HepG2 (cell line): ENCODE results near the gene RXFP1. TPM values are rescaled to one million over a fixed set of nuclear protein-coding genes. Genes with fewer than 3 reads are reported as not detected.
A peak's percentile ranks its signal among the peaks of the same experiment; 100 is the strongest.

Source experiments
- ATRX ChIP-seq: sonication (generic); formaldehyde crosslinking; IDR thresholded peaks from 2 replicates; pipeline ENCODE4 v1.4.0; 2020; ENCODE audit warnings: missing genetic modification reagents, borderline replicate concordance
- HDAC2 ChIP-seq: sonication (generic); formaldehyde crosslinking; IDR thresholded peaks from 2 replicates; pipeline ENCODE4 v1.4.0; 2020; ENCODE audit warnings: missing genetic modification reagents
- HMG20A ChIP-seq: IDR thresholded peaks from 2 replicates; pipeline ENCODE4 v1.6.1; 2016; ENCODE audit warnings: borderline replicate concordance
- KAT7 ChIP-seq: IDR thresholded peaks from 2 replicates; pipeline ENCODE4 v1.6.1; 2018; ENCODE audit warnings: borderline replicate concordance, missing compliant biosample characterization
- PCBP1 ChIP-seq: fragments of 200-400 bp; formaldehyde crosslinking; IDR thresholded peaks from 2 replicates; pipeline ENCODE4 v1.6.1; 2017; ENCODE audit warnings: mild to moderate bottlenecking, low read depth, low read length, borderline replicate concordance
- SRSF9 ChIP-seq: fragments of 200-400 bp; formaldehyde crosslinking; IDR thresholded peaks from 2 replicates; pipeline ENCODE4 v1.6.1; 2018; ENCODE audit warnings: borderline replicate concordance, mild to moderate bottlenecking, low read depth, low read length; ENCODE audit not compliant: insufficient read depth, poor library complexity, severe bottlenecking
- ZBTB7B ChIP-seq: sonication (generic); formaldehyde crosslinking; IDR thresholded peaks from 2 replicates; pipeline ENCODE4 v1.4.0; 2020; ENCODE audit warnings: missing genetic modification reagents
- ZKSCAN5 ChIP-seq: sonication (generic); formaldehyde crosslinking; IDR thresholded peaks from 2 replicates; pipeline ENCODE4 v1.5.1; 2020; ENCODE audit warnings: mild to moderate bottlenecking, missing genetic modification reagents
- polyA plus RNA-seq, 8 experiments: library from polyadenylated mRNA; depleted of rRNA in 3 of 8; stranded (reverse) in 7 of 8; unstranded in 1 of 8; fragments of >200 nt; fragmentation: Illumina TruSeq in 4 of 8; extraction: Trizol in 4 of 8; gene quantifications; 2 replicates each; pipeline versions ENCODE4 v1.2.1 to v1.2.3, GENCODE V29; 2011 to 2016; ENCODE audit warnings: low read depth in 4 of 8, missing spikeins in 1 of 8, mixed read lengths in 1 of 8; ENCODE audit not compliant: insufficient read depth in 1 of 8
- total RNA-seq, 5 experiments: library from RNA; depleted of rRNA; stranded (reverse); fragments of >200 nt; fragmentation: Illumina TruSeq; extraction: Trizol; gene quantifications; 2 replicates each; pipeline ENCODE4 v1.2.3, GENCODE V29; 2016; ENCODE audit warnings: low read depth in 1 of 5
- TF ChIP-seq, protein P1 (sequence below): sonication (generic); formaldehyde crosslinking; IDR thresholded peaks from 2 replicates; pipeline ENCODE4 v1.4.0; 2020; ENCODE audit warnings: missing genetic modification reagents
- TF ChIP-seq, protein P2 (sequence below): sonication (generic); formaldehyde crosslinking; IDR thresholded peaks from 2 replicates; pipeline ENCODE4 v1.5.1; 2020; ENCODE audit warnings: mild to moderate bottlenecking, moderate library complexity, missing genetic modification reagents
- TF ChIP-seq, protein P3 (sequence below): sonication (generic); formaldehyde crosslinking; IDR thresholded peaks from 2 replicates; pipeline ENCODE4 v1.8.1; 2023; ENCODE audit warnings: mild to moderate bottlenecking, missing genetic modification reagents
- TF ChIP-seq, protein P4 (sequence below): sonication (generic); formaldehyde crosslinking; IDR thresholded peaks from 2 replicates; pipeline ENCODE4 v1.9.0; 2022; ENCODE audit warnings: missing genetic modification reagents, mild to moderate bottlenecking, borderline replicate concordance
- TF ChIP-seq, protein P5 (sequence below): sonication (generic); formaldehyde crosslinking; IDR thresholded peaks from 2 replicates; pipeline ENCODE4 v1.9.0; 2021; ENCODE audit warnings: missing genetic modification reagents, borderline replicate concordance
- TF ChIP-seq, protein P6 (sequence below): IDR thresholded peaks from 2 replicates; pipeline ENCODE4 v1.6.1; 2012; ENCODE audit warnings: low read length, improper control_type of control experiment

The RXFP1 gene
- total and polyA plus RNA-seq, 2 of the 13 experiments (the other 11 are each of a cell fraction or from before 2014, with no cell fraction given) = not detected

DNA sequence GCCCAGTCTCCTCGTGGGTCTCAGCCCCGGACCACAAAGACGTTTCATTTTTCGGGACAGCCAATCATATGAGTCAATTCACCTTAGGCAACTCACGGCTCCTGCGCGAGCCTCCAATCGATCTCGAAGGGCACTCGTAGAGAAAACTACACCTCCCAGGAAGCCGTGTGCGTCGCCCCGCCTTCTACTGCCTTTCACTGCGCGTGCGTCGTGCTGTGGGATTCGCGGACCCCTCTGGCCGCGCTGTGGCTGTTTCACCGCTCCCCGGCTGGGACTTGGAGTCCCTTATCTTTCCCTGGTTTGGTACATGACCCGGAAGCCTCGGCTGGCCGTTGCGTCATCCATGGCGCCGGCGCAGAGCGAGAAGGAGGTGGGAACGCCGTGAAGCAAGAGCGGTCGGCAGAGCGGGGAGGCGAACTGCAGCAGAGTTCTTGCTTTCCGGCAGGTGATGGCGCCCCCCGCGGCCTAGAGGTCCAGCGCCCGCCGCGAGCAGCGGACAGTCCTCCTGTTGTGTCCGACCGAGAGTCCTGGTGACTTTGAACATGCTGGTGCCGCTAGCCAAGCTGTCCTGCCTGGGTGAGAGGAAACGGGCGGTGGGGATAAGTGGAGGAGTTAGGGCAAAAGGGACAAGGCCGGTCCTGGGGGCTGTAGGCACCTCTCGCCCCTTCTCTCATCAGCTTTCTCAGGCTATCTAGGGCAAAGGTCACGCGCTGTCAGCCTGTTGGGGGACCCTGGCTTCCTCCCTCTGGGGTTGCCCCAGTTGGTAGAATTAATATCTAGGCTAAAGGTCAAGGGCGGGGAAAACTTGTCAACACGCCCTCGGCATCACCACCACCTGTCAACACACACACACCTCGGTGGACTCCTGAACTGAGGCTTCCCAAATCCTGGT, 150.5 kb downstream of the RXFP1 start, which contains the start of gene ETFDH (continued):
- TF ChIP-seq, protein P1, sequence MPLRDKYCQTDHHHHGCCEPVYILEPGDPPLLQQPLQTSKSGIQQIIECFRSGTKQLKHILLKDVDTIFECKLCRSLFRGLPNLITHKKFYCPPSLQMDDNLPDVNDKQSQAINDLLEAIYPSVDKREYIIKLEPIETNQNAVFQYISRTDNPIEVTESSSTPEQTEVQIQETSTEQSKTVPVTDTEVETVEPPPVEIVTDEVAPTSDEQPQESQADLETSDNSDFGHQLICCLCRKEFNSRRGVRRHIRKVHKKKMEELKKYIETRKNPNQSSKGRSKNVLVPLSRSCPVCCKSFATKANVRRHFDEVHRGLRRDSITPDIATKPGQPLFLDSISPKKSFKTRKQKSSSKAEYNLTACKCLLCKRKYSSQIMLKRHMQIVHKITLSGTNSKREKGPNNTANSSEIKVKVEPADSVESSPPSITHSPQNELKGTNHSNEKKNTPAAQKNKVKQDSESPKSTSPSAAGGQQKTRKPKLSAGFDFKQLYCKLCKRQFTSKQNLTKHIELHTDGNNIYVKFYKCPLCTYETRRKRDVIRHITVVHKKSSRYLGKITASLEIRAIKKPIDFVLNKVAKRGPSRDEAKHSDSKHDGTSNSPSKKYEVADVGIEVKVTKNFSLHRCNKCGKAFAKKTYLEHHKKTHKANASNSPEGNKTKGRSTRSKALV (CRISPR knock-in tag) = peak; percentile 58; the same call in 1 of the 2 replicates
- no peak for TF ChIP-seq SRSF9
- TF ChIP-seq, protein P2, sequence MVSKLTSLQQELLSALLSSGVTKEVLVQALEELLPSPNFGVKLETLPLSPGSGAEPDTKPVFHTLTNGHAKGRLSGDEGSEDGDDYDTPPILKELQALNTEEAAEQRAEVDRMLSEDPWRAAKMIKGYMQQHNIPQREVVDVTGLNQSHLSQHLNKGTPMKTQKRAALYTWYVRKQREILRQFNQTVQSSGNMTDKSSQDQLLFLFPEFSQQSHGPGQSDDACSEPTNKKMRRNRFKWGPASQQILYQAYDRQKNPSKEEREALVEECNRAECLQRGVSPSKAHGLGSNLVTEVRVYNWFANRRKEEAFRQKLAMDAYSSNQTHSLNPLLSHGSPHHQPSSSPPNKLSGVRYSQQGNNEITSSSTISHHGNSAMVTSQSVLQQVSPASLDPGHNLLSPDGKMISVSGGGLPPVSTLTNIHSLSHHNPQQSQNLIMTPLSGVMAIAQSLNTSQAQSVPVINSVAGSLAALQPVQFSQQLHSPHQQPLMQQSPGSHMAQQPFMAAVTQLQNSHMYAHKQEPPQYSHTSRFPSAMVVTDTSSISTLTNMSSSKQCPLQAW (CRISPR knock-in tag) = peak; percentile 86
- no peak for TF ChIP-seq PCBP1
- TF ChIP-seq HMG20A (CRISPR knock-in tag) = no peak; the same call in 1 of the 2 replicates
- no peak for TF ChIP-seq ATRX (CRISPR knock-in tag)
- TF ChIP-seq, protein P3, sequence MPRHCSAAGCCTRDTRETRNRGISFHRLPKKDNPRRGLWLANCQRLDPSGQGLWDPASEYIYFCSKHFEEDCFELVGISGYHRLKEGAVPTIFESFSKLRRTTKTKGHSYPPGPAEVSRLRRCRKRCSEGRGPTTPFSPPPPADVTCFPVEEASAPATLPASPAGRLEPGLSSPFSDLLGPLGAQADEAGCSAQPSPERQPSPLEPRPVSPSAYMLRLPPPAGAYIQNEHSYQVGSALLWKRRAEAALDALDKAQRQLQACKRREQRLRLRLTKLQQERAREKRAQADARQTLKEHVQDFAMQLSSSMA (CRISPR knock-in tag) = no peak
- TF ChIP-seq, protein P4, sequence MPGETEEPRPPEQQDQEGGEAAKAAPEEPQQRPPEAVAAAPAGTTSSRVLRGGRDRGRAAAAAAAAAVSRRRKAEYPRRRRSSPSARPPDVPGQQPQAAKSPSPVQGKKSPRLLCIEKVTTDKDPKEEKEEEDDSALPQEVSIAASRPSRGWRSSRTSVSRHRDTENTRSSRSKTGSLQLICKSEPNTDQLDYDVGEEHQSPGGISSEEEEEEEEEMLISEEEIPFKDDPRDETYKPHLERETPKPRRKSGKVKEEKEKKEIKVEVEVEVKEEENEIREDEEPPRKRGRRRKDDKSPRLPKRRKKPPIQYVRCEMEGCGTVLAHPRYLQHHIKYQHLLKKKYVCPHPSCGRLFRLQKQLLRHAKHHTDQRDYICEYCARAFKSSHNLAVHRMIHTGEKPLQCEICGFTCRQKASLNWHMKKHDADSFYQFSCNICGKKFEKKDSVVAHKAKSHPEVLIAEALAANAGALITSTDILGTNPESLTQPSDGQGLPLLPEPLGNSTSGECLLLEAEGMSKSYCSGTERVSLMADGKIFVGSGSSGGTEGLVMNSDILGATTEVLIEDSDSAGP = peak; percentile 94
- peak; percentile 75 for TF ChIP-seq KAT7 (CRISPR knock-in tag)
- TF ChIP-seq HDAC2 (CRISPR knock-in tag) = peak; percentile 85
- peak; percentile 80 for TF ChIP-seq ZBTB7B (CRISPR knock-in tag)
- 0 out of 2 replicates have a peak, but pooled peaks have one; percentile 57 for TF ChIP-seq ZKSCAN5 (CRISPR knock-in tag)
- TF ChIP-seq, protein P5, sequence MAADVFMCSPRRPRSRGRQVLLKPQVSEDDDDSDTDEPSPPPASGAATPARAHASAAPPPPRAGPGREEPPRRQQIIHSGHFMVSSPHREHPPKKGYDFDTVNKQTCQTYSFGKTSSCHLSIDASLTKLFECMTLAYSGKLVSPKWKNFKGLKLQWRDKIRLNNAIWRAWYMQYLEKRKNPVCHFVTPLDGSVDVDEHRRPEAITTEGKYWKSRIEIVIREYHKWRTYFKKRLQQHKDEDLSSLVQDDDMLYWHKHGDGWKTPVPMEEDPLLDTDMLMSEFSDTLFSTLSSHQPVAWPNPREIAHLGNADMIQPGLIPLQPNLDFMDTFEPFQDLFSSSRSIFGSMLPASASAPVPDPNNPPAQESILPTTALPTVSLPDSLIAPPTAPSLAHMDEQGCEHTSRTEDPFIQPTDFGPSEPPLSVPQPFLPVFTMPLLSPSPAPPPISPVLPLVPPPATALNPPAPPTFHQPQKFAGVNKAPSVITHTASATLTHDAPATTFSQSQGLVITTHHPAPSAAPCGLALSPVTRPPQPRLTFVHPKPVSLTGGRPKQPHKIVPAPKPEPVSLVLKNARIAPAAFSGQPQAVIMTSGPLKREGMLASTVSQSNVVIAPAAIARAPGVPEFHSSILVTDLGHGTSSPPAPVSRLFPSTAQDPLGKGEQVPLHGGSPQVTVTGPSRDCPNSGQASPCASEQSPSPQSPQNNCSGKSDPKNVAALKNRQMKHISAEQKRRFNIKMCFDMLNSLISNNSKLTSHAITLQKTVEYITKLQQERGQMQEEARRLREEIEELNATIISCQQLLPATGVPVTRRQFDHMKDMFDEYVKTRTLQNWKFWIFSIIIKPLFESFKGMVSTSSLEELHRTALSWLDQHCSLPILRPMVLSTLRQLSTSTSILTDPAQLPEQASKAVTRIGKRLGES = no peak
- TF ChIP-seq, protein P6, sequence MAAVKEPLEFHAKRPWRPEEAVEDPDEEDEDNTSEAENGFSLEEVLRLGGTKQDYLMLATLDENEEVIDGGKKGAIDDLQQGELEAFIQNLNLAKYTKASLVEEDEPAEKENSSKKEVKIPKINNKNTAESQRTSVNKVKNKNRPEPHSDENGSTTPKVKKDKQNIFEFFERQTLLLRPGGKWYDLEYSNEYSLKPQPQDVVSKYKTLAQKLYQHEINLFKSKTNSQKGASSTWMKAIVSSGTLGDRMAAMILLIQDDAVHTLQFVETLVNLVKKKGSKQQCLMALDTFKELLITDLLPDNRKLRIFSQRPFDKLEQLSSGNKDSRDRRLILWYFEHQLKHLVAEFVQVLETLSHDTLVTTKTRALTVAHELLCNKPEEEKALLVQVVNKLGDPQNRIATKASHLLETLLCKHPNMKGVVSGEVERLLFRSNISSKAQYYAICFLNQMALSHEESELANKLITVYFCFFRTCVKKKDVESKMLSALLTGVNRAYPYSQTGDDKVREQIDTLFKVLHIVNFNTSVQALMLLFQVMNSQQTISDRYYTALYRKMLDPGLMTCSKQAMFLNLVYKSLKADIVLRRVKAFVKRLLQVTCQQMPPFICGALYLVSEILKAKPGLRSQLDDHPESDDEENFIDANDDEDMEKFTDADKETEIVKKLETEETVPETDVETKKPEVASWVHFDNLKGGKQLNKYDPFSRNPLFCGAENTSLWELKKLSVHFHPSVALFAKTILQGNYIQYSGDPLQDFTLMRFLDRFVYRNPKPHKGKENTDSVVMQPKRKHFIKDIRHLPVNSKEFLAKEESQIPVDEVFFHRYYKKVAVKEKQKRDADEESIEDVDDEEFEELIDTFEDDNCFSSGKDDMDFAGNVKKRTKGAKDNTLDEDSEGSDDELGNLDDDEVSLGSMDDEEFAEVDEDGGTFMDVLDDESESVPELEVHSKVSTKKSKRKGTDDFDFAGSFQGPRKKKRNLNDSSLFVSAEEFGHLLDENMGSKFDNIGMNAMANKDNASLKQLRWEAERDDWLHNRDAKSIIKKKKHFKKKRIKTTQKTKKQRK = no peak
